ENCODE measurements around the gene ANKLE1.

- TF ChIP-seq CTCF (IDR thresholded peaks at IDR 0.05; ENCODE audit: insufficient read depth, low read length), result no peak
- no peak for TF ChIP-seq POLR2AphosphoS5 (IDR thresholded peaks at IDR 0.05; ENCODE audit: low read depth)
- TF ChIP-seq GABPA (IDR thresholded peaks at IDR 0.05; ENCODE audit: low read depth), result no peak
These were observed 45.5 kb downstream of the ANKLE1 start for GRCh38 chr19:17327068-17327653.
